Activated T-cell treated with anti-CD3 and anti-CD28 coated beads for 1 hour (primary cell): Measurements from ENCODE around the gene PSMG4.

Experiments
- DNase-seq: peaks from one replicate; pipeline ENCODE4 v3.0.0-alpha.2; 2020; ENCODE audit warnings: low read depth

PSMG4 gene

GRCh38 chr6:3310703-3311102 is 52.0 kb downstream of the PSMG4 start:
- no peak for DNase-seq

- DNase-seq: no peak
Measured at GRCh38 chr6:3311826-3312225, 53.1 kb downstream of the PSMG4 start.

GRCh38 chr6:3312604-3313231 is 54.0 kb downstream of the PSMG4 start:
- DNase-seq: no peak

GRCh38 chr6:3314176-3314575 is 55.4 kb downstream of the PSMG4 start:
- DNase-seq: no peak

- DNase-seq: no peak
Measured at GRCh38 chr6:3314621-3315467, 56.1 kb downstream of the PSMG4 start.

GRCh38 chr6:3315841-3316240 is 57.1 kb downstream of the PSMG4 start:
- no peak for DNase-seq

GRCh38 chr6:3316331-3316730 is 57.6 kb downstream of the PSMG4 start:
- DNase-seq: no peak

- no peak for DNase-seq
Measured at GRCh38 chr6:3316818-3317217, 58.1 kb downstream of the PSMG4 start.
